Measurements from ENCODE around the gene MPG. TPM values are rescaled to one million over a fixed set of nuclear protein-coding genes. Genes with fewer than 3 reads are reported as not detected.
A peak's percentile ranks its signal among the peaks of the same experiment; 100 is the strongest.

MPG gene
- total RNA-seq, 1 experiment from 2014 or later: 85.7 TPM

DNA sequence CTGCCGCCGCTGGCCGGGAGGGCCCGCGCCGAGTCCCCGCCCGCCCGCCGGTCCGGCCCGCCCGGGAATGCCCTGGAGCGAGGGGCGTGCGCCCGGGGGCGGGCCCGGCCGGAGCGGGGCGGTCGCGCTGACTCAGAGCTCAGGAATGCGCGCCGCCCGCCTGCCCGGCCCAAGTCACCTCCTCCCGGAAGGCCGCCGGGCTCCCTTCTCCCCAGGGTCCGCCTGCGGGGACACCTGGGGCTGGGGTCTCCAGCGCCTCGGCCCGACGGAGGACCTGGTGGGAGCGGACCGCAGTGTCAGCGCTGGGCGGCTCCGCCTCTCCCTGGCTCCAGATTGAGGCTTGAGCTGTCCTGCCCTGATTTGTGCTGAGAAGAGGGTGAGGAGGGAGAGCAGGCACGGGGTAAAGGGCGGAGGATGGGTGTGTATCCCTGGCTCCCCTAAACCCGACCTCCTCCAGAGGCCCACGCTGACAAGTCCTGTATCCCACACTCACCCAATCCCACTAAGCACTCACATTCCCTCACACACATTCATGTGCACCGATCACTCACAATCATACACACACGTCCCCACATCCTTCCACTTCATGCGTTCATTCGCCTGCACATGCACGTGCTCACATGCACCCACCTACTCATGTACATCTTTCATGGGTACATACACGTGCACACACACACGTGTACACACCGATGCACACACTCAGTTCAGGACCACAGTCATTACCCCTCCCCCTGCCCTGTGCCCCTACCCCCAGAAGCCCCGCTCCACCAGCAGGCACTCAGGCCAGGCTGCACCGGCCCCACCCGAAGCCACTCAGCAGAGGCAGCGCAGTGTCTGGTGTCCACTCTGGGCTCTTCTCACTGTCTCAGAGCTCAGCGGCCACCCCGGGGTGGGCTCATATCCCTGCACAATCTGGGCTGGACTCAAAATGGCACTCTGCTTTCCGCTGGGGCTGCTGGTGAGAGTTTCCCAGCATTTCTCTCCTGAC lies 5.2 kb upstream of the MPG start, which contains the start of gene RHBDF1:
TSS of gene RHBDF1 (minus strand) at position 71 of the 988 bp plus-strand sequence. CDS start 7,616 bp downstream, outside the sequence.
- no peaks in the 10 kb centered on the region for H3K36me3 ChIP-seq (ENCODE audit: control insufficient read depth, insufficient read depth, low read length)
- in situ Hi-C loops (cut with HindIII; ENCODE audit: low pct_unique_long_range_greater_than_20kb, low sequenced_read_pairs) (no loop called here), intact Hi-C loops (cut with micrococcal nuclease; ENCODE audit: unreplicated experiment) (no loop called here)
- CTCF ChIA-PET: no interaction called here
- TF ChIP-seq, protein P1, sequence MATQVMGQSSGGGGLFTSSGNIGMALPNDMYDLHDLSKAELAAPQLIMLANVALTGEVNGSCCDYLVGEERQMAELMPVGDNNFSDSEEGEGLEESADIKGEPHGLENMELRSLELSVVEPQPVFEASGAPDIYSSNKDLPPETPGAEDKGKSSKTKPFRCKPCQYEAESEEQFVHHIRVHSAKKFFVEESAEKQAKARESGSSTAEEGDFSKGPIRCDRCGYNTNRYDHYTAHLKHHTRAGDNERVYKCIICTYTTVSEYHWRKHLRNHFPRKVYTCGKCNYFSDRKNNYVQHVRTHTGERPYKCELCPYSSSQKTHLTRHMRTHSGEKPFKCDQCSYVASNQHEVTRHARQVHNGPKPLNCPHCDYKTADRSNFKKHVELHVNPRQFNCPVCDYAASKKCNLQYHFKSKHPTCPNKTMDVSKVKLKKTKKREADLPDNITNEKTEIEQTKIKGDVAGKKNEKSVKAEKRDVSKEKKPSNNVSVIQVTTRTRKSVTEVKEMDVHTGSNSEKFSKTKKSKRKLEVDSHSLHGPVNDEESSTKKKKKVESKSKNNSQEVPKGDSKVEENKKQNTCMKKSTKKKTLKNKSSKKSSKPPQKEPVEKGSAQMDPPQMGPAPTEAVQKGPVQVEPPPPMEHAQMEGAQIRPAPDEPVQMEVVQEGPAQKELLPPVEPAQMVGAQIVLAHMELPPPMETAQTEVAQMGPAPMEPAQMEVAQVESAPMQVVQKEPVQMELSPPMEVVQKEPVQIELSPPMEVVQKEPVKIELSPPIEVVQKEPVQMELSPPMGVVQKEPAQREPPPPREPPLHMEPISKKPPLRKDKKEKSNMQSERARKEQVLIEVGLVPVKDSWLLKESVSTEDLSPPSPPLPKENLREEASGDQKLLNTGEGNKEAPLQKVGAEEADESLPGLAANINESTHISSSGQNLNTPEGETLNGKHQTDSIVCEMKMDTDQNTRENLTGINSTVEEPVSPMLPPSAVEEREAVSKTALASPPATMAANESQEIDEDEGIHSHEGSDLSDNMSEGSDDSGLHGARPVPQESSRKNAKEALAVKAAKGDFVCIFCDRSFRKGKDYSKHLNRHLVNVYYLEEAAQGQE (IDR thresholded peaks at IDR 0.05; ENCODE audit: insufficient read depth in 1 of 2, low read depth in 2 of 2, low read length in 1 of 2): 0 out of 4 replicates have a peak, but pooled peaks of 1 of the 2 experiments have one; percentile 11
- no peak for TF ChIP-seq SIN3A (IDR thresholded peaks at IDR 0.05; ENCODE audit: borderline replicate concordance, insufficient read depth, low read depth, low read length)
- POLR2A ChIA-PET: no interaction called here
- peak; percentile 65 for ATAC-seq
- DNase-seq (ENCODE audit: low read depth, low spot score): no peak
- H3K9me3 ChIP-seq (ENCODE audit: control insufficient read depth, insufficient read depth, low read depth, low read length): no peaks in the 10 kb centered on the region
- peak within 1 kb of the TSS; percentile 84 for H3K27ac ChIP-seq (ENCODE audit: low read length)
- H3K4me3 ChIP-seq (ENCODE audit: low read depth in 2 of 2, low read length in 2 of 2): peak within 1 kb of the TSS; percentile 65 to 72
- BruUV-seq (replicated peaks): no TSS peak
- no peaks in the 10 kb centered on the region for H3K27me3 ChIP-seq (ENCODE audit: control insufficient read depth, insufficient read depth, low read length)
- peaks cover 59% of the 10 kb centered on the region for H3K4me1 ChIP-seq (ENCODE audit: control insufficient read depth, insufficient read depth, low read length)

DNA sequence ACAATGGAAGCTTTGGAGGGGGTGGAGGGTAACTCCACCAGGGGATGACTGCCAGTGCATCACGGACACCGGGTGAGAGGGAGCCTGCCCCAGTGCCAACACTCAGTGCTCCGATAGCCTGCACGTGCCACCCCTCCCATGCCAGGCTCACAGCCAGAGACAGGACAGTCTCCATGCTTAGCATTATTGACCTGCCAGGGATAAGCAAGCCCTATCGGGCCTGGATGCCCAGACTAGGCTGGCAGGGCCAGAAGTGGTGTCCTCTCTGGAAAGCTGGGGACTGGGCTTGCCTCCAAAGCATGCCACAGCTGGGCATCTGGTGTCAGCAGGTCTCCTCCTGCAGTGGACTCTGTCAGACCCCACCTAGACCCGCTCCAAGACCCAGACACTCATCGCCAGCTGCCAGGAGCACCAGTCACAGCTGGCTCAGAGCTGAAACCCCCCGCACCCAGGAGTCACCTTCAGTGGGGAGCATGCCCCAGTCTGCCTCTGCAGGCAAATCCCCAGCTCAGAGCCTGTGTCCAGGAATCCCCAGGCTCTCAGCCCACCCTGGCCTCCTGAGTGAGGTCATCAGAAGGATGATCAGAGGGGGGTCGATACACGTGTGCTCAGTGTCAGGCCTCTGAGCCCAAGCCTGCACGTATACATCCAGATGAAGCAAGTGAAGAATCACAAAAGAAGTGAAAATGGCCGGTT lies 3.8 kb upstream of the MPG start:
- H3K27me3 ChIP-seq (ENCODE audit: control insufficient read depth, insufficient read depth, low read length): no peaks in the 10 kb centered on the region
- intact Hi-C loops (cut with micrococcal nuclease; ENCODE audit: unreplicated experiment) (no loop called here), in situ Hi-C loops (cut with HindIII; ENCODE audit: low pct_unique_long_range_greater_than_20kb, low sequenced_read_pairs) (no loop called here)
- DNase-seq (ENCODE audit: low read depth, low spot score) (no peak), ATAC-seq (no peak)
- ChIA-PET CTCF (interaction anchor here (0.5 to 1.2 kb wide), 2 partner anchors 23 to 334 kb away, joined by 3 to 4 read pairs; no protein-coding TSS in a partner anchor), POLR2A (no interaction called here)
- no TSS peak for BruUV-seq (replicated peaks)
- H3K4me1 ChIP-seq (ENCODE audit: control insufficient read depth, insufficient read depth, low read length): peaks cover 66% of the 10 kb centered on the region
- no peaks in the 10 kb centered on the region for H3K36me3 ChIP-seq (ENCODE audit: control insufficient read depth, insufficient read depth, low read length)
- no peaks in the 10 kb centered on the region for H3K9me3 ChIP-seq (ENCODE audit: control insufficient read depth, insufficient read depth, low read depth, low read length)
- H3K27ac ChIP-seq (ENCODE audit: low read length): no peak overlapping the region
- TF ChIP-seq TCF7L2 (IDR thresholded peaks at IDR 0.05; ENCODE audit: low read depth, low read length) (no peak), POLR2AphosphoS5 (IDR thresholded peaks at IDR 0.05; ENCODE audit: low read depth, low read length) (no peak), SIN3A (IDR thresholded peaks at IDR 0.05; ENCODE audit: borderline replicate concordance, insufficient read depth, low read depth, low read length) (no peak)
- TF ChIP-seq, protein P1 (IDR thresholded peaks at IDR 0.05; ENCODE audit: insufficient read depth in 1 of 2, low read depth in 2 of 2, low read length in 1 of 2): no peak
- TF ChIP-seq, protein P2, sequence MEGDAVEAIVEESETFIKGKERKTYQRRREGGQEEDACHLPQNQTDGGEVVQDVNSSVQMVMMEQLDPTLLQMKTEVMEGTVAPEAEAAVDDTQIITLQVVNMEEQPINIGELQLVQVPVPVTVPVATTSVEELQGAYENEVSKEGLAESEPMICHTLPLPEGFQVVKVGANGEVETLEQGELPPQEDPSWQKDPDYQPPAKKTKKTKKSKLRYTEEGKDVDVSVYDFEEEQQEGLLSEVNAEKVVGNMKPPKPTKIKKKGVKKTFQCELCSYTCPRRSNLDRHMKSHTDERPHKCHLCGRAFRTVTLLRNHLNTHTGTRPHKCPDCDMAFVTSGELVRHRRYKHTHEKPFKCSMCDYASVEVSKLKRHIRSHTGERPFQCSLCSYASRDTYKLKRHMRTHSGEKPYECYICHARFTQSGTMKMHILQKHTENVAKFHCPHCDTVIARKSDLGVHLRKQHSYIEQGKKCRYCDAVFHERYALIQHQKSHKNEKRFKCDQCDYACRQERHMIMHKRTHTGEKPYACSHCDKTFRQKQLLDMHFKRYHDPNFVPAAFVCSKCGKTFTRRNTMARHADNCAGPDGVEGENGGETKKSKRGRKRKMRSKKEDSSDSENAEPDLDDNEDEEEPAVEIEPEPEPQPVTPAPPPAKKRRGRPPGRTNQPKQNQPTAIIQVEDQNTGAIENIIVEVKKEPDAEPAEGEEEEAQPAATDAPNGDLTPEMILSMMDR (IDR thresholded peaks at IDR 0.05): no peak
- H3K4me3 ChIP-seq (ENCODE audit: low read depth in 2 of 2, low read length in 2 of 2): no peak overlapping the region
